Measurements from ENCODE around the gene NAE1.

DNA sequence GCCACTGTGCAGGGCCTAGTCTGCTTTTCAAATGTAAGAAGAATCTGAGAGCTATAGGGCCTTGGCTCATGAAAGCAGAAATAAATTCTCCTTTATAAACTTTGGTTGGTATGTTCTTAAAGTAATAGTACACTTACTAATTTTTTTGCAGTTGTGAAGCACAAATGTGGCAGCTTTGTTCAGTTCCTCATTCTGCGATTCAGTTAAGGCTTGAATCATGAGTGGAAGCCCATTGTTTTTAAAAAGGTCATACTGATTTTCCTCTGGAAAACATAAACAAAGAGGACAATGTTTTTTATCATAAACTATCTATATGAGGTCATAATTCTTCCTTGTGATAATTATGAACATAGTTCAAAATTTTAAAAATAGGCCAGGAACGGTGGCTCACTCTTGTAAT lies 55.8 kb downstream of the NAE1 start:
- TF ChIP-seq TCF7L2 (IDR thresholded peaks at IDR 0.05; ENCODE audit: low read depth, low read length), result no peak
- TF ChIP-seq, protein P1, sequence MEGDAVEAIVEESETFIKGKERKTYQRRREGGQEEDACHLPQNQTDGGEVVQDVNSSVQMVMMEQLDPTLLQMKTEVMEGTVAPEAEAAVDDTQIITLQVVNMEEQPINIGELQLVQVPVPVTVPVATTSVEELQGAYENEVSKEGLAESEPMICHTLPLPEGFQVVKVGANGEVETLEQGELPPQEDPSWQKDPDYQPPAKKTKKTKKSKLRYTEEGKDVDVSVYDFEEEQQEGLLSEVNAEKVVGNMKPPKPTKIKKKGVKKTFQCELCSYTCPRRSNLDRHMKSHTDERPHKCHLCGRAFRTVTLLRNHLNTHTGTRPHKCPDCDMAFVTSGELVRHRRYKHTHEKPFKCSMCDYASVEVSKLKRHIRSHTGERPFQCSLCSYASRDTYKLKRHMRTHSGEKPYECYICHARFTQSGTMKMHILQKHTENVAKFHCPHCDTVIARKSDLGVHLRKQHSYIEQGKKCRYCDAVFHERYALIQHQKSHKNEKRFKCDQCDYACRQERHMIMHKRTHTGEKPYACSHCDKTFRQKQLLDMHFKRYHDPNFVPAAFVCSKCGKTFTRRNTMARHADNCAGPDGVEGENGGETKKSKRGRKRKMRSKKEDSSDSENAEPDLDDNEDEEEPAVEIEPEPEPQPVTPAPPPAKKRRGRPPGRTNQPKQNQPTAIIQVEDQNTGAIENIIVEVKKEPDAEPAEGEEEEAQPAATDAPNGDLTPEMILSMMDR (IDR thresholded peaks at IDR 0.05), result no peak
- TF ChIP-seq SIN3A (IDR thresholded peaks at IDR 0.05; ENCODE audit: borderline replicate concordance, insufficient read depth, low read depth, low read length), result no peak
- TF ChIP-seq, protein P2, sequence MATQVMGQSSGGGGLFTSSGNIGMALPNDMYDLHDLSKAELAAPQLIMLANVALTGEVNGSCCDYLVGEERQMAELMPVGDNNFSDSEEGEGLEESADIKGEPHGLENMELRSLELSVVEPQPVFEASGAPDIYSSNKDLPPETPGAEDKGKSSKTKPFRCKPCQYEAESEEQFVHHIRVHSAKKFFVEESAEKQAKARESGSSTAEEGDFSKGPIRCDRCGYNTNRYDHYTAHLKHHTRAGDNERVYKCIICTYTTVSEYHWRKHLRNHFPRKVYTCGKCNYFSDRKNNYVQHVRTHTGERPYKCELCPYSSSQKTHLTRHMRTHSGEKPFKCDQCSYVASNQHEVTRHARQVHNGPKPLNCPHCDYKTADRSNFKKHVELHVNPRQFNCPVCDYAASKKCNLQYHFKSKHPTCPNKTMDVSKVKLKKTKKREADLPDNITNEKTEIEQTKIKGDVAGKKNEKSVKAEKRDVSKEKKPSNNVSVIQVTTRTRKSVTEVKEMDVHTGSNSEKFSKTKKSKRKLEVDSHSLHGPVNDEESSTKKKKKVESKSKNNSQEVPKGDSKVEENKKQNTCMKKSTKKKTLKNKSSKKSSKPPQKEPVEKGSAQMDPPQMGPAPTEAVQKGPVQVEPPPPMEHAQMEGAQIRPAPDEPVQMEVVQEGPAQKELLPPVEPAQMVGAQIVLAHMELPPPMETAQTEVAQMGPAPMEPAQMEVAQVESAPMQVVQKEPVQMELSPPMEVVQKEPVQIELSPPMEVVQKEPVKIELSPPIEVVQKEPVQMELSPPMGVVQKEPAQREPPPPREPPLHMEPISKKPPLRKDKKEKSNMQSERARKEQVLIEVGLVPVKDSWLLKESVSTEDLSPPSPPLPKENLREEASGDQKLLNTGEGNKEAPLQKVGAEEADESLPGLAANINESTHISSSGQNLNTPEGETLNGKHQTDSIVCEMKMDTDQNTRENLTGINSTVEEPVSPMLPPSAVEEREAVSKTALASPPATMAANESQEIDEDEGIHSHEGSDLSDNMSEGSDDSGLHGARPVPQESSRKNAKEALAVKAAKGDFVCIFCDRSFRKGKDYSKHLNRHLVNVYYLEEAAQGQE (IDR thresholded peaks at IDR 0.05; ENCODE audit: insufficient read depth in 1 of 2, low read depth in 2 of 2, low read length in 1 of 2), result no peak
- no peak for TF ChIP-seq POLR2AphosphoS5 (IDR thresholded peaks at IDR 0.05; ENCODE audit: low read depth, low read length)
